ENCODE measurements around the gene FBRSL1. TPM values are rescaled to one million over a fixed set of nuclear protein-coding genes. Genes with fewer than 3 reads are reported as not detected.

Gene FBRSL1
- total RNA-seq, 1 experiment from 2014 or later, result 45.3 TPM

- CTCF ChIA-PET, result no interaction called here
- no TSS peak for BruUV-seq (replicated peaks)
- no peak for ATAC-seq
Measured at GRCh38 chr12:132486576-132486975, 3.4 kb upstream of the FBRSL1 start.

GRCh38 chr12:132487311-132487741, 2.6 kb upstream of the FBRSL1 start:
- Histone ChIP-seq H3K9me2 (replicated peaks; ENCODE audit: low read length) (no peaks in the 10 kb centered on the region), H3K4me3 (ENCODE audit: low read length) (no peak overlapping the region), H3K36me3 (ENCODE audit: low read depth, low read length) (no peaks in the 10 kb centered on the region), H3K4me1 (ENCODE audit: insufficient read depth, low read length) (peaks cover 20% of the 10 kb centered on the region), H4K20me1 (ENCODE audit: low read length) (peaks cover 17% of the 10 kb centered on the region), H3K79me2 (ENCODE audit: low read length) (peaks cover 17% of the 10 kb centered on the region), H3K27me3 (ENCODE audit: low read length) (0 out of 2 replicates have a peak, but pooled peaks cover 2% of the 10 kb centered on the region), H3K9me3 (ENCODE audit: low read length) (no peaks in the 10 kb centered on the region), H3K27ac (ENCODE audit: low read length) (no peak overlapping the region), H3F3A (ENCODE audit: low read length, unreplicated experiment) (no peaks in the 10 kb centered on the region), H3K4me2 (ENCODE audit: low read length) (no peak overlapping the region), H3K9ac (ENCODE audit: low read length) (no peak overlapping the region), H2AFZ (ENCODE audit: low read length) (no peak overlapping the region)
- BruUV-seq (replicated peaks), result no TSS peak
- ATAC-seq (no peak), DNase-seq (no peak)
- intact Hi-C loops (cut with micrococcal nuclease), result no loop called here
- no peak for TF ChIP-seq EZH2 (IDR thresholded peaks at IDR 0.05; ENCODE audit: low read length, unreplicated experiment)
- TF ChIP-seq EZH2phosphoT487 (IDR thresholded peaks at IDR 0.05; ENCODE audit: borderline replicate concordance, low read length), result no peak
- no peak for TF ChIP-seq CTCF (conservative IDR thresholded peaks at IDR 0.05; ENCODE audit: low read depth, low read length)
- CTCF ChIA-PET, result no interaction called here
- POLR2A ChIA-PET (ENCODE audit: unreplicated experiment), result no interaction called here

More at GRCh38 chr12:132486576-132486975, 3.4 kb upstream of the FBRSL1 start:
- Histone ChIP-seq H3K79me2 (ENCODE audit: low read length) (peaks cover 10% of the 10 kb centered on the region), H3K27ac (ENCODE audit: low read length) (no peak overlapping the region), H3K9me3 (ENCODE audit: low read length) (no peaks in the 10 kb centered on the region), H2AFZ (ENCODE audit: low read length) (no peak overlapping the region), H3K27me3 (ENCODE audit: low read length) (0 out of 2 replicates have a peak, but pooled peaks cover 3% of the 10 kb centered on the region), H3K36me3 (ENCODE audit: low read depth, low read length) (no peaks in the 10 kb centered on the region), H3K9ac (ENCODE audit: low read length) (no peak overlapping the region), H3K4me1 (ENCODE audit: insufficient read depth, low read length) (peaks cover 13% of the 10 kb centered on the region; the same call in 1 of the 2 replicates), H3K4me2 (ENCODE audit: low read length) (no peak overlapping the region), H4K20me1 (ENCODE audit: low read length) (peaks cover 9% of the 10 kb centered on the region), H3K4me3 (ENCODE audit: low read length) (no peak overlapping the region), H3K9me2 (replicated peaks; ENCODE audit: low read length) (no peaks in the 10 kb centered on the region), H3F3A (ENCODE audit: low read length, unreplicated experiment) (no peaks in the 10 kb centered on the region)
- POLR2A ChIA-PET (ENCODE audit: unreplicated experiment), result no interaction called here
- intact Hi-C loops (cut with micrococcal nuclease), result no loop called here
- no peak for DNase-seq
- TF ChIP-seq EZH2phosphoT487 (IDR thresholded peaks at IDR 0.05; ENCODE audit: borderline replicate concordance, low read length), result no peak
- no peak for TF ChIP-seq CTCF (conservative IDR thresholded peaks at IDR 0.05; ENCODE audit: low read depth, low read length)
- no peak for TF ChIP-seq EZH2 (IDR thresholded peaks at IDR 0.05; ENCODE audit: low read length, unreplicated experiment)

GRCh38 chr12:132488127-132489077, 1.5 kb upstream of the FBRSL1 start:
- Histone ChIP-seq H3K9ac (ENCODE audit: low read length) (no peak overlapping the region), H3K36me3 (ENCODE audit: low read depth, low read length) (no peaks in the 10 kb centered on the region), H4K20me1 (ENCODE audit: low read length) (peaks cover 28% of the 10 kb centered on the region), H3K79me2 (ENCODE audit: low read length) (peaks cover 28% of the 10 kb centered on the region), H3F3A (ENCODE audit: low read length, unreplicated experiment) (no peaks in the 10 kb centered on the region), H3K4me3 (ENCODE audit: low read length) (no peak overlapping the region), H3K27me3 (ENCODE audit: low read length) (no peaks in the 10 kb centered on the region), H3K27ac (ENCODE audit: low read length) (no peak overlapping the region), H3K9me2 (replicated peaks; ENCODE audit: low read length) (no peaks in the 10 kb centered on the region), H3K4me2 (ENCODE audit: low read length) (no peak overlapping the region), H3K4me1 (ENCODE audit: insufficient read depth, low read length) (peaks cover 30% of the 10 kb centered on the region), H3K9me3 (ENCODE audit: low read length) (no peaks in the 10 kb centered on the region), H2AFZ (ENCODE audit: low read length) (no peak overlapping the region)
- TF ChIP-seq EZH2phosphoT487 (IDR thresholded peaks at IDR 0.05; ENCODE audit: borderline replicate concordance, low read length) (no peak), EZH2 (IDR thresholded peaks at IDR 0.05; ENCODE audit: low read length, unreplicated experiment) (no peak), CTCF (conservative IDR thresholded peaks at IDR 0.05; ENCODE audit: low read depth, low read length) (no peak)
- ChIA-PET POLR2A (ENCODE audit: unreplicated experiment) (no interaction called here), CTCF (no interaction called here)
- intact Hi-C loops (cut with micrococcal nuclease), result no loop called here
- BruUV-seq (replicated peaks), result no TSS peak
- no peak for ATAC-seq
- no peak for DNase-seq

Data from PC-3 (cell line).